Measurements from ENCODE around the gene FHAD1. TPM values are rescaled to one million over a fixed set of nuclear protein-coding genes. Genes with fewer than 3 reads are reported as not detected.
"Not testable (repeated sequence)": the region's sequence is repeated elsewhere in the genome, so short reads cannot be mapped to it uniquely, and the experiment has no call there.

Gene FHAD1
- total RNA-seq, 1 experiment from 2014 or later, result 3.5 TPM

GRCh38 chr1:15378729-15379128 lies 131.7 kb downstream of the FHAD1 start (continued):
- no peak for TF ChIP-seq REST (IDR thresholded peaks at IDR 0.05; ENCODE audit: low read depth)
- no peak for TF ChIP-seq POLR2AphosphoS5 (IDR thresholded peaks at IDR 0.05; ENCODE audit: low read depth, low read length)

- H3K9me3 ChIP-seq (ENCODE audit: control insufficient read depth in 1 of 2, insufficient read depth in 1 of 2, low read depth in 1 of 2, low read length in 2 of 2); H3K27me3 ChIP-seq (ENCODE audit: insufficient read depth, low read length); H3K4me2 ChIP-seq (ENCODE audit: low read length); H3K4me3 ChIP-seq (replicated peaks in 1 of 2; ENCODE audit: low read depth in 1 of 2, low read length in 2 of 2); H3K9me2 ChIP-seq (ENCODE audit: insufficient read depth); POLR2A ChIA-PET; intact Hi-C loops (cut with micrococcal nuclease); H3K27ac ChIP-seq (ENCODE audit: low read depth, low read length); RAD21 ChIA-PET (ENCODE audit: low non-redundant PET in 1 of 2, low total read pairs in 2 of 2, uncharacterized antibody in 2 of 2, unreplicated experiment in 2 of 2); CTCF ChIA-PET; ATAC-seq; BruUV-seq (replicated peaks); H4K20me1 ChIP-seq (ENCODE audit: insufficient read depth); H3K36me3 ChIP-seq (ENCODE audit: control insufficient read depth in 1 of 2, insufficient read depth in 2 of 2, low read length in 2 of 2); H3K79me2 ChIP-seq (ENCODE audit: insufficient read depth, low read length); H3K9ac ChIP-seq (ENCODE audit: low read length); H3K4me1 ChIP-seq (ENCODE audit: control insufficient read depth in 1 of 2, insufficient read depth in 2 of 2, low read length in 2 of 2); DNase-seq (ENCODE audit: low read depth, low spot score); H2AFZ ChIP-seq (ENCODE audit: low read depth, low read length, poor library complexity, severe bottlenecking): not testable (repeated sequence)
These were observed 132.1 kb downstream of the FHAD1 start for GRCh38 chr1:15379151-15379550.

Measured in HCT116 (cell line).